ENCODE measurements around the gene RNF224. TPM values are rescaled to one million over a fixed set of nuclear protein-coding genes. Genes with fewer than 3 reads are reported as not detected.

RNF224 gene
- total and polyA plus RNA-seq, 2 of the 13 experiments (the other 11 are each of a cell fraction or from before 2014, with no cell fraction given), result 0.09 TPM; not detected in 1

DNA sequence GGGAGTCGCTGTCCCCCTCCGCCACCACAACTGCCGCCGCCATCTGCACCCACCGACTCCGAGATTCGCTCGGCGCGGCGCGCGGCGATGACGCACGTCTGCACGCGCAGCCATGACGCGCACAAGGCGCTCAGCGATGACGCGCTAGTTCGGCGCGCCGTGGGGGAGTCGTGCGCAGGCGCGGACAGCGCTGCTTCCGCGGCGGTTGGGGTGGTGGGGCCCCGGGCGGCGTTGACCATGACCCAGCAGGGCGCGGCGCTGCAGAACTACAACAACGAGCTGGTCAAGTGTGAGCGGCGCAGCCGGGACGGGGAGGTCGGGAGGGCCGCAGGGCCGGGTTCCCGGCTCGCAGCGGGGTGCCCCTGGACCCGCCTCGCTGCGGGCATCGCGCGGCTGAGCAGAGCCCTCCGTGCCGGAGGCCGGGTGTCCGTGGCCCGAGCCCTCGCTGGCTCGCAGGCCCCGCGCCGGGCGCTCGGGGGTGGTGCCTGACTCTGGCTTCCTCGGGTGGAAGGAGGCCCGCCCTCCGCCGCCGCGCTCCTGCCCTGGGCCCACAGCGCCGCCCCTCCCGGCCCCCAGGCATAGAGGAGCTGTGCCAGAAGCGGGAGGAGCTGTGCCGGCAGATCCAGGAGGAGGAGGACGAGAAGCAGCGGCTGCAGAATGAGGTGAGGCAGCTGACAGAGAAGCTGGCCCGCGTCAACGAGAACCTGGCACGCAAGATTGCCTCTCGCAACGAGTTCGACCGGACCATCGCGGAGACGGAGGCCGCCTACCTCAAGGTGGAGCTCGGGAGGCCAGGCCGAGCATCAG, 38.6 kb upstream of the RNF224 start, which contains the start of the genes ANAPC2 and SSNA1 (continued):
- TF ChIP-seq SPEN (CRISPR knock-in tag; IDR thresholded peaks at IDR 0.05; ENCODE audit: low read depth) (peak; percentile 99), ZNF891 (CRISPR knock-in tag; IDR thresholded peaks at IDR 0.05) (no peak; the same call in 1 of the 2 replicates), ZFP62 (CRISPR knock-in tag; IDR thresholded peaks at IDR 0.05) (peak; percentile 98), SOX13 (IDR thresholded peaks at IDR 0.05) (no peak; the same call in 1 of the 2 replicates), SOX13 (CRISPR knock-in tag; conservative IDR thresholded peaks at IDR 0.05 in 1 of 2, IDR thresholded peaks at IDR 0.05 in 1 of 2) (peak in 1 of 2 experiments; percentile 56; a peak in 1 of 4 replicates), CBX2 (IDR thresholded peaks at IDR 0.05; ENCODE audit: low read depth, low read length) (no peak), CBX2 (CRISPR knock-in tag; IDR thresholded peaks at IDR 0.05; ENCODE audit: low read depth) (no peak), DPF2 (CRISPR knock-in tag; IDR thresholded peaks at IDR 0.05; ENCODE audit: borderline replicate concordance, low read depth) (no peak), ZNF337 (CRISPR knock-in tag; IDR thresholded peaks at IDR 0.05; ENCODE audit: borderline replicate concordance, low read depth) (no peak), FOSL2 (CRISPR knock-in tag; IDR thresholded peaks at IDR 0.05) (peak; percentile 78), ZNF674 (CRISPR knock-in tag; IDR thresholded peaks at IDR 0.05; ENCODE audit: low read depth) (no peak), CEBPG (CRISPR knock-in tag; IDR thresholded peaks at IDR 0.05) (peak; percentile 30), MXD4 (CRISPR knock-in tag; IDR thresholded peaks at IDR 0.05) (peak; percentile 87), WIZ (CRISPR knock-in tag; IDR thresholded peaks at IDR 0.05) (peak; percentile 82; the same call in 1 of the 2 replicates), ZBTB42 (CRISPR knock-in tag; IDR thresholded peaks at IDR 0.05) (no peak), PAX8 (CRISPR knock-in tag; IDR thresholded peaks at IDR 0.05; ENCODE audit: borderline replicate concordance) (no peak), ZFP82 (CRISPR knock-in tag; IDR thresholded peaks at IDR 0.05; ENCODE audit: borderline replicate concordance) (peak; percentile 82; the same call in 1 of the 2 replicates), TEAD2 (CRISPR knock-in tag; IDR thresholded peaks at IDR 0.05) (no peak), SOX5 (CRISPR knock-in tag; IDR thresholded peaks at IDR 0.05; ENCODE audit: borderline replicate concordance) (peak; percentile 56), ZNF567 (CRISPR knock-in tag; IDR thresholded peaks at IDR 0.05; ENCODE audit: borderline replicate concordance) (0 out of 2 replicates have a peak, but pooled peaks have one; percentile 83), ZNF839 (CRISPR knock-in tag; IDR thresholded peaks at IDR 0.05; ENCODE audit: borderline replicate concordance) (0 out of 2 replicates have a peak, but pooled peaks have one; percentile 29)
- TF ChIP-seq, protein P1, sequence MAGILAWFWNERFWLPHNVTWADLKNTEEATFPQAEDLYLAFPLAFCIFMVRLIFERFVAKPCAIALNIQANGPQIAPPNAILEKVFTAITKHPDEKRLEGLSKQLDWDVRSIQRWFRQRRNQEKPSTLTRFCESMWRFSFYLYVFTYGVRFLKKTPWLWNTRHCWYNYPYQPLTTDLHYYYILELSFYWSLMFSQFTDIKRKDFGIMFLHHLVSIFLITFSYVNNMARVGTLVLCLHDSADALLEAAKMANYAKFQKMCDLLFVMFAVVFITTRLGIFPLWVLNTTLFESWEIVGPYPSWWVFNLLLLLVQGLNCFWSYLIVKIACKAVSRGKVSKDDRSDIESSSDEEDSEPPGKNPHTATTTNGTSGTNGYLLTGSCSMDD (CRISPR knock-in tag; IDR thresholded peaks at IDR 0.05), result no peak
- TF ChIP-seq, protein P2, sequence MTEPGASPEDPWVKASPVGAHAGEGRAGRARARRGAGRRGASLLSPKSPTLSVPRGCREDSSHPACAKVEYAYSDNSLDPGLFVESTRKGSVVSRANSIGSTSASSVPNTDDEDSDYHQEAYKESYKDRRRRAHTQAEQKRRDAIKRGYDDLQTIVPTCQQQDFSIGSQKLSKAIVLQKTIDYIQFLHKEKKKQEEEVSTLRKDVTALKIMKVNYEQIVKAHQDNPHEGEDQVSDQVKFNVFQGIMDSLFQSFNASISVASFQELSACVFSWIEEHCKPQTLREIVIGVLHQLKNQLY (CRISPR knock-in tag; IDR thresholded peaks at IDR 0.05), result no peak
- TF ChIP-seq, protein P3, sequence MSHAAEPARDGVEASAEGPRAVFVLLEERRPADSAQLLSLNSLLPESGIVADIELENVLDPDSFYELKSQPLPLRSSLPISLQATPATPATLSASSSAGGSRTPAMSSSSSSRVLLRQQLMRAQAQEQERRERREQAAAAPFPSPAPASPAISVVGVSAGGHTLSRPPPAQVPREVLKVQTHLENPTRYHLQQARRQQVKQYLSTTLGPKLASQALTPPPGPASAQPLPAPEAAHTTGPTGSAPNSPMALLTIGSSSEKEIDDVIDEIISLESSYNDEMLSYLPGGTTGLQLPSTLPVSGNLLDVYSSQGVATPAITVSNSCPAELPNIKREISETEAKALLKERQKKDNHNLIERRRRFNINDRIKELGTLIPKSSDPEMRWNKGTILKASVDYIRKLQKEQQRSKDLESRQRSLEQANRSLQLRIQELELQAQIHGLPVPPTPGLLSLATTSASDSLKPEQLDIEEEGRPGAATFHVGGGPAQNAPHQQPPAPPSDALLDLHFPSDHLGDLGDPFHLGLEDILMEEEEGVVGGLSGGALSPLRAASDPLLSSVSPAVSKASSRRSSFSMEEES (CRISPR knock-in tag; IDR thresholded peaks at IDR 0.05), result peak; percentile 75
- TF ChIP-seq, protein P4, sequence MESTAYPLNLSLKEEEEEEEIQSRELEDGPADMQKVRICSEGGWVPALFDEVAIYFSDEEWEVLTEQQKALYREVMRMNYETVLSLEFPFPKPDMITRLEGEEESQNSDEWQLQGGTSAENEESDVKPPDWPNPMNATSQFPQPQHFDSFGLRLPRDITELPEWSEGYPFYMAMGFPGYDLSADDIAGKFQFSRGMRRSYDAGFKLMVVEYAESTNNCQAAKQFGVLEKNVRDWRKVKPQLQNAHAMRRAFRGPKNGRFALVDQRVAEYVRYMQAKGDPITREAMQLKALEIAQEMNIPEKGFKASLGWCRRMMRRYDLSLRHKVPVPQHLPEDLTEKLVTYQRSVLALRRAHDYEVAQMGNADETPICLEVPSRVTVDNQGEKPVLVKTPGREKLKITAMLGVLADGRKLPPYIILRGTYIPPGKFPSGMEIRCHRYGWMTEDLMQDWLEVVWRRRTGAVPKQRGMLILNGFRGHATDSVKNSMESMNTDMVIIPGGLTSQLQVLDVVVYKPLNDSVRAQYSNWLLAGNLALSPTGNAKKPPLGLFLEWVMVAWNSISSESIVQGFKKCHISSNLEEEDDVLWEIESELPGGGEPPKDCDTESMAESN (CRISPR knock-in tag; conservative IDR thresholded peaks at IDR 0.05), result peak; percentile 94
